Measurements from ENCODE around the gene GALNT16.

Gene GALNT16

DNA sequence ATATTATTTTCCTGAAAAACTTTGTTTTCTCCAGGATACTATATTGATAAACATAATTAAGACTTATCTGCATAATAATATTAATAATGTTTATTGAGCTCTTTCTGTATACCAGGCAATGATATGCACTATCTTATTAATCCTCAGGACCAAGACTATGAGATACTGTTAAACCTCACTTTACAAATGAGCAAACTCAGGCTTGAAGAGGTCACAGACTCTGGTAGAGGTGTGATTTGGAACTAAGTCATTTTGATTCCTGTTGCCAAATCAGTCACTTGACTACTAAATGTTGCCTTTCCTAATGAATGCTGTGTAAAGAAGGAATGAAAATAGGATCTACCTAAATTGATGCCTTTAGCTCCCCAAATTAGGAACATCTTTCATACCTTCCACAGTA lies 145.8 kb downstream of the GALNT16 start:
- no peak for DNase-seq (ENCODE audit: low spot score)

Data from kidney tubule cell (primary cell).